Smooth muscle cell (in vitro differentiated cells): ENCODE measurements around the gene LSM14A. TPM values are rescaled to one million over a fixed set of nuclear protein-coding genes. Genes with fewer than 3 reads are reported as not detected.
"Not testable (repeated sequence)": the region's sequence is repeated elsewhere in the genome, so short reads cannot be mapped to it uniquely, and the experiment has no call there.

Source experiments
- DNase-seq: peaks from one replicate; lab custom pipeline; 2025; ENCODE audit not compliant: unreplicated experiment; lab: John Stamatoyannopoulos, UW
- H2AFZ ChIP-seq: fragments of 200-600 bp; sonication (generic); 2 replicates; pipeline ENCODE4 v1.6.0; 2016; ENCODE audit warnings: antibody characterized with exemption, low read depth, mild to moderate bottlenecking
- H3F3A ChIP-seq: fragments of 200-600 bp; sonication (generic); 2 replicates; pipeline ENCODE4 v1.6.0; 2017; ENCODE audit warnings: antibody characterized with exemption, low read depth
- H3K27ac ChIP-seq: fragments of 200-600 bp; sonication (generic); 2 replicates; pipeline ENCODE4 v1.5.1; 2016; ENCODE audit warnings: low read depth, mild to moderate bottlenecking
- H3K27me3 ChIP-seq: fragments of 200-600 bp; sonication (generic); 2 replicates; pipeline ENCODE4 v1.6.1; 2016; ENCODE audit warnings: low read depth, mild to moderate bottlenecking
- H3K36me3 ChIP-seq: fragments of 200-600 bp; sonication (generic); 2 replicates; pipeline ENCODE4 v1.5.1; 2016; ENCODE audit warnings: low read depth
- H3K4me1 ChIP-seq: fragments of 200-600 bp; sonication (generic); 2 replicates; pipeline ENCODE4 v1.5.1; 2016; ENCODE audit warnings: low read depth
- H3K4me2 ChIP-seq: fragments of 200-600 bp; sonication (generic); 2 replicates; pipeline ENCODE4 v1.6.0; 2016; ENCODE audit warnings: mild to moderate bottlenecking
- H3K4me3 ChIP-seq: fragments of 200-600 bp; sonication (generic); 2 replicates; pipeline ENCODE4 v1.5.1; 2016; ENCODE audit warnings: mild to moderate bottlenecking
- H3K79me2 ChIP-seq: fragments of 200-600 bp; sonication (generic); 2 replicates; pipeline ENCODE4 v1.6.0; 2016; ENCODE audit warnings: low read depth, mild to moderate bottlenecking
- H3K9ac ChIP-seq: fragments of 200-600 bp; sonication (generic); 2 replicates; pipeline ENCODE4 v1.6.0; 2016; ENCODE audit warnings: low read depth
- H3K9me3 ChIP-seq: fragments of 200-600 bp; sonication (generic); replicated peaks from 2 replicates; pipeline ENCODE4 v1.5.1; 2016; ENCODE audit warnings: low read depth
- H4K20me1 ChIP-seq: fragments of 200-600 bp; sonication (generic); 2 replicates; pipeline ENCODE4 v1.6.0; 2016; ENCODE audit warnings: low read depth
- CTCF ChIP-seq: fragments of 200-600 bp; sonication (generic); IDR thresholded peaks from 2 replicates; pipeline ENCODE4 v1.5.1; 2017; ENCODE audit warnings: borderline replicate concordance, mild to moderate bottlenecking, antibody characterized with exemption; ENCODE audit not compliant: insufficient read depth, poor library complexity, severe bottlenecking
- WGBS: methylation state at CpG from one replicate; pipeline ENCODE4 v1.1.7; 2016; ENCODE audit warnings: low lambda C conversion rate; 5-methylcytosine and 5-hydroxymethylcytosine counted together
- polyA plus RNA-seq: library from polyadenylated mRNA; unstranded; fragments of >200 nt; fragmentation: Nextera tagmentation; extraction: Ambion mirVana; gene quantifications from 2 replicates; pipeline ENCODE4 v1.2.1, GENCODE V29; 2016
- total RNA-seq: library from RNA; depleted of rRNA; stranded (reverse); fragments of >200 nt; gene quantifications from 2 replicates; pipeline ENCODE4 v1.2.3, GENCODE V29; 2014

LSM14A gene
- total and polyA plus RNA-seq, 2 experiments from 2014 or later: 63.0 to 90.9 TPM

DNA sequence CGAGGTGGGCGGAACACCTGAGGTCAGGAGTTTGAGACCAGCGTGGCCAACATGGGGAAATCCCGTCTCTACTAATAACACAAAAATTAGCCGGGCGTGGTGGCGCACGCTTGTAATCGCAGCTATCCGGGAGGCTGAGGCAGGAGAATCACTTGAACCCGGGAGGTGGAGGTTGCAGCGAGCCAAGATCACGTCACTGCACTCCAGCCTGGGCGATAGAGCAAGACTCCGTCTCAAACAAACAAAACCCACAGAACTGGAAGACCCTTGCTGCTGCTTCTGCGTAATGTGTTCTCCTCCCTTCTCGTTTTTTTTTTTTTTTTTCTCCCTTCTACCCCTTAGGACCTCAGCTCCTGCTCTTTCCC is 81.4 kb downstream of the LSM14A start:
- peak overlapping the region; percentile 96 for H2AFZ ChIP-seq
- H3F3A ChIP-seq, DNase-seq, H3K4me1 ChIP-seq, H3K36me3 ChIP-seq, H3K27me3 ChIP-seq, H3K9me3 ChIP-seq: not testable (repeated sequence)
- WGBS: 85% methylated on average over 17 of the region's 17 CpGs
- peak overlapping the region; percentile 98 for H3K4me3 ChIP-seq
- H3K27ac ChIP-seq: peak overlapping the region; percentile 76
- H3K79me2 ChIP-seq: peaks cover 38% of the 10 kb centered on the region
- H3K9ac ChIP-seq: peak overlapping the region; percentile 90
- peak overlapping the region; percentile 93 for H3K4me2 ChIP-seq
- peaks cover 13% of the 10 kb centered on the region for H4K20me1 ChIP-seq

DNA sequence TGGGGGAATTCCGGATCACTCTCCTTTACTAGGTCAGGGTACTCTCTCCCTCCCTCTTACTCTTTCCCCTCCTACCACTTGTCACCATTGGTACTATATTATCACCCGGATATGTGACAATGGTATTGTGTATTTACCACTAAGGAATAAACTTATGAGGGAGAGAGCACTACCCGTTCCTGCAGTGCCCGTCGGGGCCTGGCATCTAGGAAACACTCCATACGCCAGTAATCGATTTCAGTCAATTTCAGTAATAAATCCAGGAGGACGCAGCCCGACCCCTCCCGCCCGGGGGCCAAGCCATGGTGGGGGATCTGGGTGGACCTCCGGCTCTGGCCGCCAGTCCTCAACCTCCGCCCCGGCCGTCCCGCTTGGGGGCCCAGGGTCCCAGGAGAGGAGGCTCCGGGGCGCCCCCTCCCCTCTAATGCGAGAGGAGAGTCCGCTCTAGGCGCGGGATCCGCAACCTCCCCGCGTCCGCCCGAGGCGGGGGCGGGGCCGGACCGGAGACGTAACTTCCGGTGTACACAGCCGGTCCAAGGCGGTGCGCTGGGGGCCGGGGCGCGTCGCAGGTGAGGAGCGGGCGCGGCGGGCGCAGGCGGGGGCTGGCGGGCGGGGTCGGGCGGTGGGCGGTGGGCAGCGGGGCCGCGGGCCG is 81.9 kb downstream of the LSM14A start, which contains the start of gene GARRE1:
GARRE1 (plus strand) TSS at position 509 of the 652 bp plus-strand sequence. CDS start 45,920 bp downstream, outside the sequence.
- H3K4me2 ChIP-seq: peak within 1 kb of the TSS; percentile 93
- no peak for TF ChIP-seq CTCF
- no peaks in the 10 kb centered on the region for H3K27me3 ChIP-seq
- peaks cover 18% of the 10 kb centered on the region for H4K20me1 ChIP-seq
- peaks cover 43% of the 10 kb centered on the region for H3K79me2 ChIP-seq
- H3K27ac ChIP-seq: peak within 1 kb of the TSS; percentile 76
- no peaks in the 10 kb centered on the region for H3F3A ChIP-seq
- WGBS: 5% methylated on average over 17 of the region's 56 CpGs
- H3K9me3 ChIP-seq: no peaks in the 10 kb centered on the region
- H3K36me3 ChIP-seq: no peaks in the 10 kb centered on the region
- peak within 1 kb of the TSS; percentile 98 for H3K4me3 ChIP-seq
- H2AFZ ChIP-seq: peak within 1 kb of the TSS; percentile 96
- H3K4me1 ChIP-seq: peaks cover 8% of the 10 kb centered on the region
- DNase-seq: peak; percentile 24
- H3K9ac ChIP-seq: peak within 1 kb of the TSS; percentile 90

GRCh38 chr19:34254698-34255432 is 82.6 kb downstream of the LSM14A start:
- H3K27me3 ChIP-seq: no peaks in the 10 kb centered on the region
- no peak for DNase-seq

More at GRCh38 chr19:34254698-34255432, 82.6 kb downstream of the LSM14A start:
- H3K79me2 ChIP-seq: peaks cover 48% of the 10 kb centered on the region
- peak overlapping the region; percentile 79 for H3K9ac ChIP-seq
- peak overlapping the region; percentile 98 for H3K4me3 ChIP-seq
- H4K20me1 ChIP-seq: peaks cover 25% of the 10 kb centered on the region
- H2AFZ ChIP-seq: peak overlapping the region; percentile 69
- no peaks in the 10 kb centered on the region for H3K9me3 ChIP-seq
- H3K36me3 ChIP-seq: no peaks in the 10 kb centered on the region
- H3K27ac ChIP-seq: peak overlapping the region; percentile 44
- 1% methylated on average over 30 of the region's 88 CpGs for WGBS
- peaks cover 8% of the 10 kb centered on the region for H3K4me1 ChIP-seq
- TF ChIP-seq CTCF: no peak
- H3K4me2 ChIP-seq: peak overlapping the region; percentile 86
- H3F3A ChIP-seq: no peaks in the 10 kb centered on the region
